ENCODE data around the gene ADK.
"Not testable (repeated sequence)": the region's sequence is repeated elsewhere in the genome, so short reads cannot be mapped to it uniquely, and the experiment has no call there.

The ADK gene

DNA sequence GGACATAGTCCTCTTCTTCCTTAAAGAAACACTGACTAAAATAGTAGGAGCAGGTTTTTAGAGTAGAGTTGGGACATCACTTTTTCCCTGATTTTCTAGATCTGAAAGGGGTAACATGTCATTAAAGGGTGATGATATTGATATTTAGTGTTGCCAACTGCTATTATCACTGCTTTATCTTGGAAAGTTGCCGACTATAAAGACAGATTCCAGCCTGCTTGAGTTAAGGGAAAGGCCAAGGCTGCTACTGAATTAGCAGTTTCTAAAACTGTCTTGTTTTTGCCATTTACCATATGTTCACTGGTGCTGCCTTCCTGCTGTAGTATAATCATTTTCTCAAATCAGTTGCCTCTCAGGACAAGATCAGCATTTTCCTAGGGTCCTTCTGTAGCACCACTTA lies 30.1 kb upstream of the ADK start:
- peak overlapping the region; percentile 20 for H3K27ac ChIP-seq (ENCODE audit: low read depth, low read length)
- no peaks in the 10 kb centered on the region for H3K27me3 ChIP-seq (ENCODE audit: control insufficient read depth, insufficient read depth, low read length)
- H3K36me3 ChIP-seq (ENCODE audit: control insufficient read depth, insufficient read depth, low read length) = peaks cover 42% of the 10 kb centered on the region
- H3K9ac ChIP-seq (ENCODE audit: low read length) = no peak overlapping the region
- H3K4me3 ChIP-seq (ENCODE audit: low read length) = no peak overlapping the region
- H3K4me1 ChIP-seq (ENCODE audit: control insufficient read depth, insufficient read depth, low read length) = no peaks in the 10 kb centered on the region

DNA sequence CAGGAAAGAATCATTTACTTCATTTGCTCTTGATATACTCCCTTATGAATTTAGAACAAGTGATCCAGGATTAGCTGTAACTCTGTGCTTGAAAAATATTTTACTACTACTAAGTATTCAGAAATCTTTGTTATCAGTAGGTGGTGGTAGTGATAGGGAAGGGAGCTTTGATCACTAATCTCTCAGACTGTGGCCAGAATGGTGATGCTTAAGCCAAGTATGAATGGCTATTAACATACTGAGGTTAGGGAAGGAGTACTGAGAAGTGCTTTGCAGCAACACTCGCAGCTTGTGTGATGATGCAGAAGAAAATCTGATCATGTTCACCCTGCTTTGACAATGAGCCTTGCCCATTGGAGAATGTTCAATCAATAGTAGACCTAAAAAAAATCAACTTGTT lies 29.7 kb upstream of the ADK start:
- no peaks in the 10 kb centered on the region for H3K4me1 ChIP-seq (ENCODE audit: control insufficient read depth, insufficient read depth, low read length)
- no peak overlapping the region for H3K4me3 ChIP-seq (ENCODE audit: low read length)
- H3K27ac ChIP-seq (ENCODE audit: low read depth, low read length) = peak overlapping the region; percentile 20
- peaks cover 38% of the 10 kb centered on the region for H3K36me3 ChIP-seq (ENCODE audit: control insufficient read depth, insufficient read depth, low read length)
- no peak overlapping the region for H3K9ac ChIP-seq (ENCODE audit: low read length)
- H3K27me3 ChIP-seq (ENCODE audit: control insufficient read depth, insufficient read depth, low read length) = no peaks in the 10 kb centered on the region

DNA sequence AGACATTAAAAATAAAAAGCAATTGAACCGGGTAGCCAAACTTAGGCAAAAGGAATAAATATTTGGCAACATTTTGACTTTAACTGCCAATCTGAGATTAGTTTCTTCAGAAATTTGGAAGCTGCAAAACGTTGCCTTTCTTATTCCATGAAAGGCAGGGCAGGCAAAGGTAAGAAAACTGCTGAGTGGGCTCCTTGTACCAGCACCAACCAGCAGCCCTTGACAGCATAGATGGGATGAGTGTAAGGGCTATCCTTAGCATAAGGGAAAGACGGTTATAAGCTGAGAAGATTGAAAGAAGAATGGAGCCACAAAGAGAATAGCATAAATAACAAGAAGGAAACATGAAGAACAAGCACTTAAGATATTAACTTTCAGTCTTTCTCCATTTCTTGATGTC lies 29.0 kb upstream of the ADK start:
- no peak overlapping the region for H3K27ac ChIP-seq (ENCODE audit: low read depth, low read length)
- no peaks in the 10 kb centered on the region for H3K27me3 ChIP-seq (ENCODE audit: control insufficient read depth, insufficient read depth, low read length)
- no peak overlapping the region for H3K4me3 ChIP-seq (ENCODE audit: low read length)
- H3K9ac ChIP-seq (ENCODE audit: low read length) = no peak overlapping the region
- H3K36me3 ChIP-seq (ENCODE audit: control insufficient read depth, insufficient read depth, low read length) = peaks cover 38% of the 10 kb centered on the region
- H3K4me1 ChIP-seq (ENCODE audit: control insufficient read depth, insufficient read depth, low read length) = no peaks in the 10 kb centered on the region

DNA sequence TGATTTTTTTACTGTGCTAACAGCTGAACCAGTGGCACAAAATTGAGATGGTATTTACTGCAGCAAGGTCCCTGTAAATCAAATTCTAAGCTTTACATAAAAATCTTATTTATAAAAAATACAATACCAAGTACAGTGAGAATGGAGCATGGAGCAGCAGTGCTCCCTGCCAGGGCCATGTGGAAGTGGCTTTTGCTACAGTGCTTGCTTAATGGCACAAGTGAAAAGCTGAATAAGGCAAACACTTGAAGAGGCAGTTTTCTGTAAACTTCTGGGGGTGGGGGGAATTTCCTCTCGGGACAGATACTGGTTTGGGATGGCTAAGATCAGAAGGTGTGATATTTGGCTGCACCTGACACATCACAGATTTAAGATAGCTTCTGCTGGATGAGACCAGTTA lies 27.9 kb upstream of the ADK start:
- Histone ChIP-seq H3K27ac (ENCODE audit: low read depth, low read length) (no peak overlapping the region), H3K9ac (ENCODE audit: low read length) (no peak overlapping the region), H3K36me3 (ENCODE audit: control insufficient read depth, insufficient read depth, low read length) (peaks cover 28% of the 10 kb centered on the region), H3K4me1 (ENCODE audit: control insufficient read depth, insufficient read depth, low read length) (no peaks in the 10 kb centered on the region), H3K4me3 (ENCODE audit: low read length) (no peak overlapping the region), H3K27me3 (ENCODE audit: control insufficient read depth, insufficient read depth, low read length) (no peaks in the 10 kb centered on the region)

DNA sequence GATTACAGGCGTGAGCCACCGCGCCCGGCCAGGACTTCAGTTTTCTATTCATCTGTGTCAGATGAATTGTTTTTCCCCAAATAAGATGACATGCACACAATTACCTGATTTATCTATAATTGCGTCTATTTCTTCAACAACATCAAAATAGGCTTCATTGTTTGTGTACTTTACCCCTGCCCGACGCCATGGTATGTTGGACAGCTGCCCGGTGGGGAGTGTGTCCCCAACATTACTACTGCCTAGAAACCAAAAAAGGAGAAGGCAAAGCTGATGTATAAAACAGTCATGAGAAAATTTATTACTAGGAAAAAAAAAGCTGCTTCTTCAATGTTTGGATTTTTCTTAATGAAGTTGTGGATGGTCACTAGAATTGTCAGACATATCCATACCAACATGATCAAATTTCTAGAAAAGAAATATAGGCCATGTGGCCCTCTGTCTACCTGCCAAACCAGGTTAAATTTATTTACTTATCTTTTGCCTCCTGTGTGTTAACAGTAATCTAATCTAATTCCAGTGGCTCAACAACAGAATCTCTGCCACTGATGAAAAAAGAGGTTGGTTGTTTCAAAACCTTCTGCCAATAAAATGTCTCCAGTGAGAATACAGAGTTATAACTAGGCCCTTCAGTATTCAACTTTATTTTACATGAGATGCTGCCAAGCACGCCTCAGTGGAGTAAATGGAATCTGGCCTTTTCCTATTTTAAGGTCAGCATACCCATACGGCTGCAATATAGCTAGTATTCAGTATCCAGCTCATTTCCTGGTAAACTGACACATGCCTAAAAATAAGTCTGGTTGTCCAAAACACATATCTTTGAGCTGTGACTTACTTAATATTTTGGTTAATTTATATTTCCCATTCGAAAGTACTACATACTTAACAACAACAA lies 16.8 kb upstream of the ADK start:
- Histone ChIP-seq H3K4me1 (ENCODE audit: control insufficient read depth, insufficient read depth, low read length) (peaks cover 5% of the 10 kb centered on the region), H3K27ac (ENCODE audit: low read depth, low read length) (peak overlapping the region; percentile 22), H3K4me3 (ENCODE audit: low read length) (no peak overlapping the region), H3K36me3 (ENCODE audit: control insufficient read depth, insufficient read depth, low read length) (peaks cover 17% of the 10 kb centered on the region), H3K27me3 (ENCODE audit: control insufficient read depth, insufficient read depth, low read length) (no peaks in the 10 kb centered on the region), H3K9ac (ENCODE audit: low read length) (no peak overlapping the region)

DNA sequence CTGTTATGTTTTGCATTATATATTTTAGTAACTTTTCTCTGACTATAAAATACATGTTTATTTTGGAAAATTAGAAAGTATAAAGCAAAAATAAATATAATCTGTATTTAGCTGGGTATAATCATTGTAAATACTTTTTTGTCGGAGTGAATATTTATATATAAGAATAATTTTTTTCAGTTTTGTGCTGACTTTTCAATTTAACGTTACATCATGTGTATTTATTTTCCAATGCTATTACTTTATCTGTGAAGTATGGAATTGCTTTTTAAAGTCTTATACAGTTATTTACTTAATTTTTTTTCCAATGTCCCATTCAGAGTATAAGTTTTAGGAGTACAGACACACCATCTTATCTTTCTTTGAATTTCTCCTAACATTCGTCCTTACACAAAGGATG lies 15.6 kb upstream of the ADK start:
- H3K27me3 ChIP-seq (ENCODE audit: control insufficient read depth, insufficient read depth, low read length) = no peaks in the 10 kb centered on the region
- H3K27ac ChIP-seq (ENCODE audit: low read depth, low read length) = no peak overlapping the region
- no peak overlapping the region for H3K4me3 ChIP-seq (ENCODE audit: low read length)
- H3K9ac ChIP-seq (ENCODE audit: low read length) = no peak overlapping the region
- peaks cover 15% of the 10 kb centered on the region for H3K36me3 ChIP-seq (ENCODE audit: control insufficient read depth, insufficient read depth, low read length)
- peaks cover 5% of the 10 kb centered on the region for H3K4me1 ChIP-seq (ENCODE audit: control insufficient read depth, insufficient read depth, low read length)

DNA sequence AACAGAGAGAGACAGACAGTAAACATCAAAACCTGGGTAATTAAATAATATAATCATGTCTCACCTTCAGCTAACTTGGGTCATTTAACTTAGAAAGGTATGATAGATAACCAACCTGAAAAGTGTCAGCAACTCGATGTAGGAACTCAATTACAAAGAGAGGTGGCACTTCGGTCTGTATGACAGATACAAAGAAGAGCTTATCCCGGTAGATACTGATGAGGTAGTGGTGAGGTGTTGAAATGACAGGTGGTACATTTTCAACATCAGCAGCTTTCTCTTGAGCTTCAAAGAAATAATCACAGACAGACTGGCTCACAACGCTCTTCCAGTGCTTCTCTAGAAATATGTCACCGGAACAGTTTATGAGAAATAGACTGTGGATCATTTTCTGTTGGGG lies 13.0 kb upstream of the ADK start:
- Histone ChIP-seq H3K9ac (ENCODE audit: low read length) (no peak overlapping the region), H3K4me1 (ENCODE audit: control insufficient read depth, insufficient read depth, low read length) (peaks cover 5% of the 10 kb centered on the region), H3K27ac (ENCODE audit: low read depth, low read length) (no peak overlapping the region), H3K27me3 (ENCODE audit: control insufficient read depth, insufficient read depth, low read length) (no peaks in the 10 kb centered on the region), H3K4me3 (ENCODE audit: low read length) (no peak overlapping the region), H3K36me3 (ENCODE audit: control insufficient read depth, insufficient read depth, low read length) (peaks cover 13% of the 10 kb centered on the region)

DNA sequence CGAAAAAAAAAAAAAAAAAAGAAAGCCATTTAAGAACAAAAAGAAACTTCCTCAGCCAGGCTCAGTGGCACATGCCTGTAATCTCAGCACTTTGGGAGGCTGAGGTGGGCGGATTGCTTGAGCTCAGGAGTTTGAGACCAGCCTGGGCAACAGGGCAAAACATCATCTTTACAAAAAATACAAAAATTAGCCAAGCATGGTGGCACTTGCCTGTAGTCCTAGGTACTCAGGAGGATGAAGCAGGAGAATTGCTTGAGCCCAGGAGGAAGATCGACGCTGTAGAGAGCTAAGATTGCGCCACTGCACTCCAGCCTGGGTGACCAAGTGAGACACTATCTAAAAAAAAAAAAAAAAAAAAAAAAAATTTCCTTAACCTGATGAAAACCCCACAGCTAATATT lies 12.4 kb upstream of the ADK start:
- H3K9ac ChIP-seq (ENCODE audit: low read length); H3K4me1 ChIP-seq (ENCODE audit: control insufficient read depth, insufficient read depth, low read length); H3K27me3 ChIP-seq (ENCODE audit: control insufficient read depth, insufficient read depth, low read length); H3K27ac ChIP-seq (ENCODE audit: low read depth, low read length); H3K4me3 ChIP-seq (ENCODE audit: low read length): not testable (repeated sequence)
- H3K36me3 ChIP-seq (ENCODE audit: control insufficient read depth, insufficient read depth, low read length) = peaks cover 13% of the 10 kb centered on the region

DNA sequence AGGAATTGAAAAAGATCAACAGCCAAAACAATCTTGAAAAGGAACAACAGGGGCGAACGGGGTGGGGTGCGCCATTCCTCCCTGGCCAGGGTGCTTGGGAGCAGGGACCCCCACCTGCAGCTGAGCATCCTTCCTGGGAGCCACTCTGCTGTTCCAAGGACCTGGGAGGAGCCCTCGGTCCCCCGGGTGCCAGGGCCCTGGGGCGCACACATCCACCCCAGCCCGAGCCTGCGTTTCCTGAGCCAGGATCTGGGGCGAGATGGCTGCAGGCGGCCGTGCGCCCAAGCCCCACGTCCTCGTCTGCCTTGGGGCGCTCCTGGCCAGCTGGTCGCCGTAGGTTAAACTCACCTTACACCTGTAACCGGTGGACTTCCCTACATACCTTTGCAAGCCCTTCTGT lies 11.0 kb upstream of the ADK start:
- no peak overlapping the region for H3K27ac ChIP-seq (ENCODE audit: low read depth, low read length)
- H3K27me3 ChIP-seq (ENCODE audit: control insufficient read depth, insufficient read depth, low read length) = no peaks in the 10 kb centered on the region
- peaks cover 2% of the 10 kb centered on the region for H3K4me1 ChIP-seq (ENCODE audit: control insufficient read depth, insufficient read depth, low read length)
- H3K9ac ChIP-seq (ENCODE audit: low read length) = no peak overlapping the region
- peaks cover 13% of the 10 kb centered on the region for H3K36me3 ChIP-seq (ENCODE audit: control insufficient read depth, insufficient read depth, low read length)
- no peak overlapping the region for H3K4me3 ChIP-seq (ENCODE audit: low read length)

DNA sequence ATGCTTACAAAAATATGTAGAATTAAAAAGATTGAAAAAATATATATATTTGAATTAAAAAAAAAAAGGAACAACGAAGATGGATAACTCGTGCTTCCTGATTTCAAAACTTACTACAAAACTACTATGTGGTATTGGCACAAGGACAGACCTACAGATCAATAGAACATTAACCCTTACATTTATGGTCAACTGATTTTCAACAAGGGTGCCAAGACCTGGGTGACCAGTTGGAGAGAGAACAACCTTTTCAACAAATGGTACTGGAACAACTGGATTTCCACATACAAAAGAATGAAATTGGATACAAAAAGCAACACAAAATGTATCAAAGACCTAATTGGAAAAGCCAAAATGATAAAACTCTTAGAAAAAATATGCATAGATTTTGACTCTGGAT lies 10.5 kb upstream of the ADK start:
- Histone ChIP-seq H3K9ac (ENCODE audit: low read length) (no peak overlapping the region), H3K27ac (ENCODE audit: low read depth, low read length) (no peak overlapping the region), H3K36me3 (ENCODE audit: control insufficient read depth, insufficient read depth, low read length) (peaks cover 13% of the 10 kb centered on the region), H3K4me3 (ENCODE audit: low read length) (no peak overlapping the region), H3K4me1 (ENCODE audit: control insufficient read depth, insufficient read depth, low read length) (peaks cover 5% of the 10 kb centered on the region), H3K27me3 (ENCODE audit: control insufficient read depth, insufficient read depth, low read length) (no peaks in the 10 kb centered on the region)

DNA sequence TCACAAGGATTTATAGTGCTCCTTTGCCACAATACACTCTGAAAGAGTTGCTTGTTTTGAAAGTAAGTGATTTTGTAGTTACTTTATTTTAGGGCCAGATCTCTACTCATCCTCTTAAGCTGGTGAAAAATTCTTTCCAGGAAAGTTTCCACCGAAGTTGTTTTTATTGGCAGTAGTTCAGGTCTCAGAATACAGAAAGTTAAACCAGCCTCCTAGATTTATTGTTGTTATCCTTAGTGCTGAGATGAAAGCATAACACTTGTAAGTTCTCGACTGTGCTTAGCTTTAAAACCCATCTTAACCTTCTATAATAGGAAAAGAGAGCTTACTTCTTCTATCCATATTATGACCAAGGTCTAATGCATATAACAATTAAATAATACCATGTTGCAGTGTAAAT lies 5.9 kb upstream of the ADK start:
- H3K27ac ChIP-seq (ENCODE audit: low read depth, low read length) = peak overlapping the region; percentile 72
- H3K27me3 ChIP-seq (ENCODE audit: control insufficient read depth, insufficient read depth, low read length) = no peaks in the 10 kb centered on the region
- H3K4me3 ChIP-seq (ENCODE audit: low read length) = no peak overlapping the region
- H3K9ac ChIP-seq (ENCODE audit: low read length) = no peak overlapping the region
- peaks cover 22% of the 10 kb centered on the region for H3K4me1 ChIP-seq (ENCODE audit: control insufficient read depth, insufficient read depth, low read length)
- no peaks in the 10 kb centered on the region for H3K36me3 ChIP-seq (ENCODE audit: control insufficient read depth, insufficient read depth, low read length)

DNA sequence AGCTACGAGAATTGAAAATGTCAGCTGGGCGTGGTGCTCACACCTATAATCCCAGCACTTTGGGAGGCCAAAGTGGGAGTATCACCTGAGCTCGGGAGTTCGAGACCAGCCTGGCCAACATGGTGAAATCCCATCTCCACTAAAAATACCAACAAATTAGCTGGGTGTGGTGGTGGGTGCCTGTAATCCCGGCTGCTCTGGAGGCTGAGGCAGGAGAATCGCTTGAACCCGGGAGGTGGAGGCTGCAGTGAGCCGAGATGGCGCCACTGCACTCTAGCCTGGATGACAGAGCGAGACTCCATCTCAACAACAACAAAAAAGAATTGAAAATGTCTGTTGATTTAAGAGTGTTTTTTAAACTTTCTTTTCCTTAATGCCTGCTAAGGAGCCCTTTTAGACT lies 4.0 kb upstream of the ADK start:
- not testable (repeated sequence) for H3K9ac ChIP-seq (ENCODE audit: low read length); H3K4me3 ChIP-seq (ENCODE audit: low read length); H3K27ac ChIP-seq (ENCODE audit: low read depth, low read length); H3K36me3 ChIP-seq (ENCODE audit: control insufficient read depth, insufficient read depth, low read length); H3K27me3 ChIP-seq (ENCODE audit: control insufficient read depth, insufficient read depth, low read length)
- H3K4me1 ChIP-seq (ENCODE audit: control insufficient read depth, insufficient read depth, low read length) = peaks cover 25% of the 10 kb centered on the region

Data from rectal smooth muscle tissue (tissue), 1 donor.